HUES48 (cell line): ENCODE measurements around the gene TMEM221.

Experiments
- H3K27ac ChIP-seq: one replicate; pipeline ENCODE4 v1.7.0; 2013; ENCODE audit warnings: low read depth, low read length, inconsistent platforms
- H3K27me3 ChIP-seq: 2 replicates; pipeline ENCODE4 v1.6.1; 2013; ENCODE audit warnings: mild to moderate bottlenecking, low read length; ENCODE audit not compliant: control insufficient read depth, insufficient read depth
- H3K36me3 ChIP-seq: 2 replicates; pipeline ENCODE4 v1.6.1; 2013; ENCODE audit warnings: low read length; ENCODE audit not compliant: control insufficient read depth, insufficient read depth
- H3K4me1 ChIP-seq: 2 replicates; pipeline ENCODE4 v1.6.1; 2013; ENCODE audit warnings: mild to moderate bottlenecking, low read length; ENCODE audit not compliant: control insufficient read depth, insufficient read depth
- H3K4me3 ChIP-seq: 2 replicates; pipeline ENCODE4 v1.5.1; 2013; ENCODE audit warnings: mild to moderate bottlenecking, low read depth, low read length
- H3K9ac ChIP-seq: 2 replicates; pipeline ENCODE4 v1.6.1; 2013; ENCODE audit warnings: mild to moderate bottlenecking, low read depth, low read length, moderate library complexity
- H3K9me3 ChIP-seq: 2 replicates; pipeline ENCODE4 v1.6.1; 2013; ENCODE audit warnings: low read length; ENCODE audit not compliant: control insufficient read depth, insufficient read depth

TMEM221 gene

GRCh38 chr19:17389288-17389687 lies 59.2 kb downstream of the TMEM221 start:
- H3K4me3 ChIP-seq = no peak overlapping the region
- no peaks in the 10 kb centered on the region for H3K36me3 ChIP-seq
- H3K27me3 ChIP-seq = peaks cover 5% of the 10 kb centered on the region; the same call in 1 of the 2 replicates
- H3K27ac ChIP-seq = no peak overlapping the region
- no peaks in the 10 kb centered on the region for H3K9me3 ChIP-seq
- no peak overlapping the region for H3K9ac ChIP-seq
- 0 out of 2 replicates have a peak, but pooled peaks cover 2% of the 10 kb centered on the region for H3K4me1 ChIP-seq

GRCh38 chr19:17385878-17386611 lies 62.4 kb downstream of the TMEM221 start:
- Histone ChIP-seq H3K9me3 (no peaks in the 10 kb centered on the region), H3K36me3 (no peaks in the 10 kb centered on the region), H3K9ac (no peak overlapping the region), H3K4me1 (peaks cover 5% of the 10 kb centered on the region; the same call in 1 of the 2 replicates), H3K27ac (no peak overlapping the region), H3K4me3 (no peak overlapping the region), H3K27me3 (peaks cover 5% of the 10 kb centered on the region; the same call in 1 of the 2 replicates)
